Muscle layer of colon (tissue), 2 donors: ENCODE measurements around the gene GAS7.
"Not testable (repeated sequence)": the region's sequence is repeated elsewhere in the genome, so short reads cannot be mapped to it uniquely, and the experiment has no call there.

Experiments used
- H3K27ac ChIP-seq: one replicate; pipeline ENCODE4 v1.7.0; 2013; ENCODE audit warnings: low read depth, mild to moderate bottlenecking, low read length, moderate library complexity
- H3K27me3 ChIP-seq, 2 donors: one replicate each; pipeline ENCODE4 v1.7.0; 2013; ENCODE audit warnings: low read length in 2 of 2, mild to moderate bottlenecking in 2 of 2; ENCODE audit not compliant: insufficient read depth in 2 of 2, control insufficient read depth in 1 of 2
- H3K36me3 ChIP-seq: one replicate; pipeline ENCODE4 v1.7.0; 2013; ENCODE audit warnings: mild to moderate bottlenecking, low read length; ENCODE audit not compliant: insufficient read depth
- H3K4me1 ChIP-seq: one replicate; pipeline ENCODE4 v1.7.0; 2013; ENCODE audit warnings: mild to moderate bottlenecking, low read length; ENCODE audit not compliant: insufficient read depth
- H3K4me3 ChIP-seq, 2 donors: one replicate each; pipeline ENCODE4 v1.7.0; 2013; ENCODE audit warnings: low read length in 2 of 2, low read depth in 1 of 2, mild to moderate bottlenecking in 1 of 2, moderate library complexity in 1 of 2
- H3K9ac ChIP-seq: one replicate; pipeline ENCODE4 v1.7.0; 2013; ENCODE audit warnings: low read length
- H3K9me3 ChIP-seq: one replicate; pipeline ENCODE4 v1.7.0; 2013; ENCODE audit warnings: mild to moderate bottlenecking, low read length
- donor health status: abdominal sarcoma.
- donor health status: Adenocarcinoma of cecum.

GAS7 gene

DNA sequence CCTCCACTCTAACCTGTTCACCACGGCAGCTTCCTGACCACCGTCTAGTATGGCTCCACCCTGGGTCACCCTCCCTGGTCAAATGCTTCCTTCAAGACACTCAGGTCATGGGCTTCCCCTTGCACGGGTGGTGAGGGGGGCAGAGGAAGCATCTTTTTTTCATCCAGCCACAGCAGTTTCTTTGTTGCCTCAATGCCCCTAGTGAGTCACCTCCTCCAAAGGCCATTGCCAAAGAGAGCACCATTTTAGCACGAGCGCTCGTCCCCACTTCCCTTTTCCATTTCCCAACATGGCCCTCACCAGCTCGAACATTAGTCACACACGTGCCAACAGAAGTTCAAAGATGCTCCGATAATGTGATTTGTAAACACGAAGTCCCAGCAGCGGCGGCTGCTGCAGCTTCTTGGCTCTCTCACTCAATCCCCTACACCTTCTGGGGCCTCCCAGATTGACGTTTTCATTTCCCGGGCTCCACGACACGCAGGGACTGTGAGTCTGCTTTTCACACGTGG, 134.6 kb downstream of the GAS7 start:
- Histone ChIP-seq H3K9ac (no peak overlapping the region), H3K4me1 (peaks cover 27% of the 10 kb centered on the region), H3K27ac (no peak overlapping the region), H3K9me3 (no peaks in the 10 kb centered on the region), H3K36me3 (no peaks in the 10 kb centered on the region), H3K4me3 (no peak overlapping the region), H3K27me3 (no peaks in the 10 kb centered on the region)

- Histone ChIP-seq H3K4me1 (peaks cover 24% of the 10 kb centered on the region), H3K27me3 (no peaks in the 10 kb centered on the region), H3K4me3 (no peak overlapping the region), H3K9ac (no peak overlapping the region), H3K27ac (no peak overlapping the region), H3K9me3 (no peaks in the 10 kb centered on the region), H3K36me3 (no peaks in the 10 kb centered on the region)
Observed at GRCh38 chr17:10062691-10063385, 135.6 kb downstream of the GAS7 start.

DNA sequence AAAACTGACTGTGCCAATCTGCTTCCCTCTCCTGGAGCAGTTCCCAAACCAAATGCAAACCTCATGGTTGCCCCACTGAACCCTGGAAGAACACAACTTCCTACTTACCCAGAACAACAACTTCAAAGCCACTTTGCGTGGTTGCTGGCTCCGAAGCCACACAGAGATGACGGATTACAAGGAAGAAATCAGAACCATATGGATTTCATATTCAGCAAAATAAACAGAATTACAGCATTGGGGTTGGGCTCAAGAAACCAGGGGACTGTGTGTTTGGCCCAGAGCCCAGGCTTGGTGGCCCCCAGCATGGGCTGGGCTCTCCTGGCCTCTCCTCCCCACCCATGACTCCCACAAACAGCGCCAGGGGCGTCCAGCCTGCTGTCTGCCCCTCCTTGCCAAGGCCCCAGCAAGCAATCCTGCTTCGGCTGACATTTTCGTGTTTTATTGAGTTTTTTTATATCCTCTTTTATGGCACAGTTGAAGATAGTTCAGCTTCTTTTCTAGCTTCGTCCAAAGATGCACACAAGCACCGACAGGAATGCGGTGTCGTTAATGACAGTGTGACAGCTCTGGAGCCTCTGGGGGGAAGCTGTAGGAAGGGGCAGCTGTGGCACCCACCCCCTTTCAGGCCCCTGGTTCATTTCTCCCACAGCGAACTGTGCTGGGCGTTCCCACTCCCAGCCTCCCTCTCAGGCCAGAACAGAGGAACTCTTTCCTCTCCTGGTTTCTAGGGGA, 137.1 kb downstream of the GAS7 start:
- H3K27ac ChIP-seq = peak overlapping the region; percentile 52
- no peak overlapping the region for H3K9ac ChIP-seq
- no peaks in the 10 kb centered on the region for H3K9me3 ChIP-seq
- no peaks in the 10 kb centered on the region for H3K36me3 ChIP-seq
- peaks cover 24% of the 10 kb centered on the region for H3K4me1 ChIP-seq
- H3K4me3 ChIP-seq = no peak overlapping the region
- no peaks in the 10 kb centered on the region for H3K27me3 ChIP-seq

- no peak overlapping the region for H3K4me3 ChIP-seq
- peaks cover 24% of the 10 kb centered on the region for H3K4me1 ChIP-seq
- H3K9me3 ChIP-seq = no peaks in the 10 kb centered on the region
- no peaks in the 10 kb centered on the region for H3K27me3 ChIP-seq
- no peak overlapping the region for H3K9ac ChIP-seq
- no peaks in the 10 kb centered on the region for H3K36me3 ChIP-seq
- peak overlapping the region; percentile 52 for H3K27ac ChIP-seq
Observed at GRCh38 chr17:10060526-10060925, 137.9 kb downstream of the GAS7 start.

DNA sequence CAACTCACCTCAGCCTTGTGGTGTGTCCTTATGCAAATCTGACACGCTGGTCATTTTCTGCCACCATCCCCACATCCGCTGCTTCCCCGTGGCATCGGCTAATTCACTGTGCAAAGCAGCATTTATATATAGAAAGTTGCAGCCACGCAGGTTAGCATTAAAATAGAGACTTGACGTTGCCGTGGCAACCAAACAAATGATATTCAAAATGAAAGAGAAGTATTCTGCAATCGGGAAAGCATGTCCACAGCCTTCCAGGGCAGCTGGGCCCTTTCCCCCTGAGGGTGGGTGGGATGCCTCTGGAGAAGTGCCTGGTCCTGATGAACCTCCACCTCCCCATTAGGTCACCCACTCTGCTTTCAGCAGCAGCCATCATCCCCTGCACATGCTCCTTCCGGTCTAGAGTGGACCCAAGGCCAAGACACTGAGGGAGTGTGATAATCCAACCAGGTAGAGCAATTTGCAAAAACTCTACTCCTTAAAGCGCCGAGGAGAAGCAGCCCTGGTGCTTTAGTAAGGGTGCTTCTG, 138.7 kb downstream of the GAS7 start:
- no peak overlapping the region for H3K27ac ChIP-seq
- H3K4me1 ChIP-seq = peaks cover 24% of the 10 kb centered on the region
- H3K9ac ChIP-seq = no peak overlapping the region
- H3K9me3 ChIP-seq = no peaks in the 10 kb centered on the region
- H3K27me3 ChIP-seq = no peaks in the 10 kb centered on the region
- H3K36me3 ChIP-seq = no peaks in the 10 kb centered on the region
- no peak overlapping the region for H3K4me3 ChIP-seq

GRCh38 chr17:10058921-10059683, 139.3 kb downstream of the GAS7 start:
- no peaks in the 10 kb centered on the region for H3K27me3 ChIP-seq
- no peak overlapping the region for H3K27ac ChIP-seq
- no peaks in the 10 kb centered on the region for H3K9me3 ChIP-seq
- H3K4me3 ChIP-seq = no peak overlapping the region
- no peak overlapping the region for H3K9ac ChIP-seq
- no peaks in the 10 kb centered on the region for H3K36me3 ChIP-seq
- peaks cover 24% of the 10 kb centered on the region for H3K4me1 ChIP-seq

DNA sequence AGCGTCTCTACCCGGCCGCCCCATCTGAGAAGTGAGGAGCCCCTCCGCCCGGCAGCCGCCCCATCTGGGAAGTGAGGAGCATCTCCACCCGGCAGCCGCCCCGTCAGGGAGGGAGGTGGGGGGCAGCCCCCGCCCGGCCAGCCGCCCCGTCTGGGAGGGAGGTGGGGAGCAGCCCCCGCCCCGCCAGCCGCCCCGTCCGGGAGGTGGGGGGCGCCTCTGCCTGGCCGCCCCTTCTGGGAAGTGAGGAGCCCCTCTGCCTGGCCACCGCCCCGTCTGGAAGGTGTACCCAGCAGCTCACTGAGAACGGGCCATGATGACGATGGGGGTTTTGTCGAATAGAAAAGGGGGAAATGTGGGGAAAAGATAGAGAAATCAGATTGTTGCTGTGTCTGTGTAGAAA, 140.9 kb downstream of the GAS7 start:
- not testable (repeated sequence) for H3K9me3 ChIP-seq, H3K4me3 ChIP-seq, H3K36me3 ChIP-seq, H3K9ac ChIP-seq, H3K27me3 ChIP-seq, H3K27ac ChIP-seq
- H3K4me1 ChIP-seq = peaks cover 24% of the 10 kb centered on the region

DNA sequence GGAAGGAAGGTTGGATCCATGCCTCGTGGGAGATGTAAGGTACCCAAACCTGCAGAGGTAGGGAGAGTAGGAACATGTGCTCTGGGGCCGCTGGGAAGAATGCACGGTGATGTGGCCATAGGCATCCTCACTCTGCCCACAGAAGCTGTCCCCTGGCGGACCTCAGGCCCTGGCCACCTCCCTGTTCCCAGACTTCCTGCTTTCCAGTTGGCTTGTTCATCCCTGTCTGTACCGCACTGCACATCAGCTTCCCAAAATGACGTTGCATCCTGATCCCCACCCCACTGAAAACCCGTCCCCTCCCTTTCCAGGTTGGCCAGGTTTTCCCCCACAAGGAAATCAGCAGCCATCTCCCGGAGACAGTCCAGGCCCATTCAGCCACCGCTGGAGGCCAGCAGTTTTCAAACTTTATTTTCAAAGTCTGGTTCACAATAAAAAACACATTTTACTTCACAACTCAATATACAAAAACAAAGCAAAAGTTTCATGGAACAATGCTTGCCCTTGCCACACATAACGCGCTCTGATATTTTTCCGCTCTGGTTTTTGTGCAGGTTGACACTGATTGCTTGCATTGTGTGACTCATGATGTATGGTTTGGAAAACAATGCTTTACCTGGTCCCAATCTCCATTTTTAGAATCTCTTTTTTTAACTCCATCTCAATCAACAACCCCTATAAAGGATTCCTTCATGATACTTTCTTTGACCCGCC, 143.0 kb downstream of the GAS7 start:
- Histone ChIP-seq H3K9ac (no peak overlapping the region), H3K27me3 (no peaks in the 10 kb centered on the region), H3K36me3 (no peaks in the 10 kb centered on the region), H3K9me3 (no peaks in the 10 kb centered on the region), H3K4me3 (no peak overlapping the region), H3K4me1 (peaks cover 8% of the 10 kb centered on the region), H3K27ac (no peak overlapping the region)

DNA sequence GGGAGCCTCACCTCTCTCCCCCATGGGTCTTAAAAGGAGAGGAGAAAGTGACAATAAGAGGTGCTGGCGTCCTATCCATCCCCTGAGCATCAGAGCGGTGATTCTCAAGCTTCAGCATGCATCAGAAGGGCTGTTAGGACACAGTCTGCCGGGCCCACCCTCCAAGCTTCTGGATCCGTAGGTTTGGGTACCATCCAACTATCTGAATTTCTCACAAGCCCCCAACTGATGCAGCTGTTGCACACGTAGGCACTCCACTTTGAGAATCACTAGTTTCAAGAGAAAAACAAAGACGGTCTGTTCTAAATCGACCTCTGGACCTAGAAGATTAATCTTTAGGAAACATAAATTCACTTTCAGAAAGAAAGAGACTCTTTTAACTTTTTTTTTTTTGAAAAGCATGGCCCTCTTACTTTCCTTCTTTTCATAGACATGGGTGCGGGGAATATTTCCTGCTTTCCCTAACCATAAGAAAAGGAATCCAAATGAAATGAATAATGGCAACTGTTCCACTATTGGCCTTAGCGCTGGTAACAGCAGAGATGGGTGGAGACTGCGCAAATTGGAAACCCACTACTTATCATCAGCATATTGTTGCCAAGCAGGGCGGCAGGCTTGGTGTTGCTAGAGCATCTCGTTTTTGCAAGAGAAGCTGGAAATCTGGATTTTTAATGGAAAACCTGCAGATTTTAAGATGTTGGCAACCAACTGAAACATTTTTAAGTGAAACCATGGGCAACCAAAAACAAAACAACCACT, 144.4 kb downstream of the GAS7 start:
- Histone ChIP-seq H3K27ac (peak overlapping the region; percentile 0), H3K9ac (no peak overlapping the region), H3K4me3 (no peak overlapping the region), H3K9me3 (no peaks in the 10 kb centered on the region), H3K4me1 (no peaks in the 10 kb centered on the region), H3K36me3 (no peaks in the 10 kb centered on the region), H3K27me3 (no peaks in the 10 kb centered on the region)

DNA sequence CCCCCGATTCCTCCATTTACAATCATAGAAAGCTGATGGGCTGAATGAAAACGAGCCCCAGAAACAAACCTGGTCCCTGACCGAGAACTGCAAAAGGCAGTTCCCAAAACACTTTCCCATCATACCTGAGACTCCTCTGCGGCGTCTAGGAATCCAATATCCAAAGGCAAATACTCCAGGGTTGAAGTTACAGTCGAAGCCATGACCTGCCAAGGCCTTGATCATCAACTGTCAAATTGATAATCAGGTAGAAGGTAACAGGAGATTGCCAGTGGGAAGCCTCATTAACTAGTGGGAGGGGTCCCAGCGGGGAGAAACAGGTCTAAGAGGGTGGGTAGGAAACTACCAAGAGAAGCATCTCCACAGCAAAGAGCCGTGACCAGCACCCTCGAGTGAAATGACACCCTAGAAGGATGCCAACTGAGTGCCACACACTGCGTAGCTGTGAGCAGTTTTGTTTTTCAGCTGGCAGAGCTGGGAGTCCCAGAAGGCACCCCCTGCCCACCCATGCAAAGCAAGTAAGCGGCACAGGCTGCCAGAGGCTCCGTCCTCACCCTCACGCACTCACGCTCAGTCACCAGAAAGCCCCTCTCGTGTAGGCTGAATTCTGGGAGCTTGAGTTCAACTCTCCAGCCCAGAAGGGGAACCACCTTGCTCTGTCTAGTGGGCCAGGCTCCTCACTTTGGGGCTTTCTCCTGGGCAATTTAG, 146.1 kb downstream of the GAS7 start:
- no peaks in the 10 kb centered on the region for H3K36me3 ChIP-seq
- no peak overlapping the region for H3K4me3 ChIP-seq
- H3K9ac ChIP-seq = no peak overlapping the region
- H3K27ac ChIP-seq = no peak overlapping the region
- no peaks in the 10 kb centered on the region for H3K9me3 ChIP-seq
- no peaks in the 10 kb centered on the region for H3K27me3 ChIP-seq
- H3K4me1 ChIP-seq = peaks cover 4% of the 10 kb centered on the region
